Activated naive CD4-positive, alpha-beta T cell treated with Interleukin-2 at 50 U/mL for 16 hours (primary cell): ENCODE results near the gene SHB.

Experiments used
- DNase-seq: peaks from one replicate; pipeline ENCODE4 v3.0.0-alpha.2; 2020

The SHB gene

GRCh38 chr9:37925786-37926736, 143.0 kb downstream of the SHB start:
- DNase-seq = no peak

- no peak for DNase-seq
Observed at GRCh38 chr9:37925006-37925405, 144.0 kb downstream of the SHB start.

- DNase-seq = no peak
Observed at GRCh38 chr9:37924538-37924937, 144.5 kb downstream of the SHB start.

- no peak for DNase-seq
Observed at GRCh38 chr9:37923796-37924427, 145.1 kb downstream of the SHB start.

- no peak for DNase-seq
Observed at GRCh38 chr9:37923118-37923795, 145.8 kb downstream of the SHB start.

- no peak for DNase-seq
Observed at GRCh38 chr9:37922363-37923117, 146.5 kb downstream of the SHB start.

GRCh38 chr9:37921546-37922300, 147.3 kb downstream of the SHB start:
- DNase-seq = no peak

- DNase-seq = no peak
Observed at GRCh38 chr9:37921168-37921510, 147.9 kb downstream of the SHB start.

- DNase-seq = no peak
Observed at GRCh38 chr9:37920471-37921167, 148.4 kb downstream of the SHB start.

- DNase-seq = no peak
Observed at GRCh38 chr9:37919956-37920335, 149.1 kb downstream of the SHB start.

GRCh38 chr9:37919246-37919955, 149.6 kb downstream of the SHB start:
- DNase-seq = no peak

GRCh38 chr9:37918665-37919170, 150.3 kb downstream of the SHB start:
- no peak for DNase-seq

GRCh38 chr9:37917801-37918664, 151.0 kb downstream of the SHB start:
- DNase-seq = no peak

GRCh38 chr9:37917313-37917731, 151.7 kb downstream of the SHB start:
- DNase-seq = no peak

- DNase-seq = no peak
Observed at GRCh38 chr9:37916471-37917312, 152.3 kb downstream of the SHB start.

GRCh38 chr9:37915911-37916470, 153.0 kb downstream of the SHB start:
- DNase-seq = no peak

- no peak for DNase-seq
Observed at GRCh38 chr9:37914701-37915358, 154.2 kb downstream of the SHB start.

GRCh38 chr9:37914154-37914551, 154.9 kb downstream of the SHB start:
- no peak for DNase-seq
